Esophagus squamous epithelium (tissue), 4 donors: ENCODE data around the gene GLDN.

Experiments
- CTCF ChIP-seq, 6 experiments: fragments of 450-650 bp in 4 of 6; fragments of 200-600 bp in 2 of 6; sonication (generic) in 2 of 6; IDR thresholded peaks; one replicate each; pipeline ENCODE4 v1.5.1; 2016 to 2019; ENCODE audit warnings: antibody characterized with exemption in 6 of 6, mild to moderate bottlenecking in 4 of 6, moderate library complexity in 4 of 6
- POLR2A ChIP-seq, 4 donors: fragments of 450-650 bp; IDR thresholded peaks; one replicate each; pipeline ENCODE4 v1.6.1; 2017; ENCODE audit warnings: antibody characterized with exemption in 4 of 4, mild to moderate bottlenecking in 4 of 4, moderate library complexity in 3 of 4

- TF ChIP-seq CTCF (IDR thresholded peaks at IDR 0.05) (no peak), POLR2A (IDR thresholded peaks at IDR 0.05) (no peak)
These were observed 12.5 kb upstream of the GLDN start for GRCh38 chr15:51328926-51329325.
